HG02885 (cell line): ENCODE measurements around the gene MMP15.
"Not testable (repeated sequence)": the region's sequence is repeated elsewhere in the genome, so short reads cannot be mapped to it uniquely, and the experiment has no call there.

Experiments used
- ATAC-seq: cut with Tn5 transposase; IDR thresholded peaks from one replicate; pipeline ENCODE4 v1.9.1; 2021; ENCODE audit warnings: mild to moderate bottlenecking; ENCODE audit not compliant: unreplicated experiment, poor library complexity

Gene MMP15

DNA sequence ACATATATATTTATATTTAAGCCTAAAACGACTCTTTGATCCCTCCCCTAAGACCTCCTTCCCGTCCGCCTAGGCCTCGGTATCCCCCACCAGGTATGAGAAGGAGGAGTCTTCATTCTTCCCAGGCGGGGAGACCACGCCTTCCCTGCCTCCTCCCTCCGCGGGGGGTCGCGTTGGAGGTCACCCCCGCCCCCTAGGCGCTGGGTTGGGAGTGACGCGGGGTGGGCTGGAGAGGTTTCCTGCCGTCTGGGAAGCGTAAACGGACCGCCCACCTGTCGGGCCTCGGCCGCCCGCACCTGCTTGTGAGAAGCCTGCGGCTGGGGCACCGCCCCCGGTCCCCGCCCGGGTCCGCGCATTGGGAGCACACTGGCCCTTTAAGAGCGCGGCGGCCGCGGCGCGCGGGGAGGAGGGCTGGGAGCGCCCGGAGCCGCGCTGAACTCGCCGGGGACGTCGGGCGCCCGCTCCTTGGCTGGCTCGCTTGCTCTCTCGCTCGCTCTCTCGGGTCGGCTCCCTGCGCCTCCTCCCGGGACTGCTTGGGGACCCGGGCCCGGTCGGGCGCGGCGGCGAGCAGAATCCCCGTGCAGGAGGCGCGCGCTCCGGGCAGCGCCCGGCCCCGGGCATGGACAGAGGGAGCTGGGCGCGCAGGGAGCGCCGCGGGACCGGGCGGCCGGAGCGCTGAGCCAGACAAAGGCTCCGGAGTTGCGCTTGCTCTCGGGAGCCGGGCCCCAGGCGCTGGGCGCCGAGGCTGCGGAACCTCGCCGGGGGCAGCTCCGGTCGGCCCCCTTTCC is at the start of gene MMP15:
TSS of gene MMP15 (plus strand) at position 404 of the 788 bp plus-strand sequence. CDS start 597 bp downstream, outside the sequence.
- peak; percentile 81 for ATAC-seq

GRCh38 chr16:57976331-57976796 is 49.2 kb upstream of the MMP15 start:
- ATAC-seq, result no peak

DNA sequence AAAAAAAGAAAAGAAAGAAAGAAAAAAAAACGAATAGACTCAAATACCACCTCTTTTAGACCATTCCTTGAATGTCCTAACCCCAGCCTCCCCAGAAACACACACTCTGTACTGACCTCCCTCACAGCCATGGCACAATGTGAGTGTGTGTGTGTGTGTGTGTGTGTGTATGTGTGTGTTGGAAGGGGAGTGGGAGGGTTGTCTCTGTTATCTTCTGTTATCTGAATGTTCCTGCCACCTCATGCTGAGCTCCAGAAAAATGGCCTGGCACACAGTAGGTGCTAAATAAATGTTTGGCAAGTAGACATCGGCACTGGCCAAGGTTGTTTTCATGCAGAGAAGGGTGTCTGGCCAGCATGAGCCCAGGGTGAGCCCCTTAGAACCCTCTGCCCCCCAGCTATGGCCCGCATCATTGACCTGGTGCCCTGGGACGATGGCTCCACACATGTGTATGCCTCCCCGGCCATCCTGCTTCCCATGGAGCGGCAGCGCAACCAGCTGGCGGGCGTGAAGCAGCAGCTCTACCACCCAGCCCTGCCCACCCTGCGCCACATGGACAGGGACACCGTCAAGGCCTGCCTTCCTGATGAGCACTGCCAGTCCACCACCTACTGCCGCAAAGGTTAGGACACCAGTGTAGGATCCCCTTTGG is 48.0 kb upstream of the MMP15 start:
- no peak for ATAC-seq

DNA sequence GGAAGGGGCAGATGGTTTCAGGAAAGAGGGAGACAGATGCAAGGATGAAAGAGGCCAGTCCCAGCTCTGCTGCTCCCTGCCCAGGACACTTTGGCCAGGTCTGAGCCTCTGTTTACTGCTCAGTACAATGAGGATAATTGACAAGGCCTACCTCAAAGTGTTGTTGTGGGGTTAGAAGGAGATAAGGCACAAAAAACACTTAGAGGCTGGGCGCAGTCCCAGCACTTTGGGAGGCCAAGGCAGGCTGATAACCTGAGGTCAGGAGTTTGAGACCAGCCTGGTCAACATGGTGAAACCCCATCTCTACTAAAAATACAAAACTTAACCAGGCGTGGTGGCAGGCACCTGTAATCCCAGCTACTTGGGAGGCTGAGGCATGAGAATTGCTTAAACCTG is 47.5 kb upstream of the MMP15 start:
- not testable (repeated sequence) for ATAC-seq

DNA sequence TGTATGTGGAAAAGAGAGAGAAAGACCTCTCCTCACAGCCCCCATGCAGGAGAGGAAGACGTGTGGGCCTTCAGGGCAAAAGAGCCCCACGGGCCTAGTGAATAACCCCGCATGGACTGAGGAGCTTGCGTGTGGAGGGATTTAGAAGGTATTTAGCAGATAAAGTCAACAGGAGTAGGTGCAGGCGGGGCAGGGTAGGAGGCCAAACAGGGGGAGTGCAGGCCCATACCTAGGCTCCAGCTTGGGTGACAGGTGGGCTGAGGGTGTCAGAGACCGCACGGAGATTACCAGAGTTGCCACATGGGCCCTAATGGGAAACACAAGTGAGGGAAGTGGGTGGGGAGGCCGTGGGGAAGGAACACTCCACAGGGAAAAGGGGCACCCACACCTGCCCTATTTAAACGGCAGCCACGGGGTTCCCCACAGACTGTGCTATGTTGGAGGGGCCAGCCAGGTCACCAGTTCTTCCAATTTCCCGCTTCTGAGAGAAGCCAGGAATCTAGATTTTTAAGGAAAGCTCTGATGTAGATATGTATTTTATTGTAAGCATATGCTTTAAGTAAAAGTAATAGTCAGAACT is 46.5 kb upstream of the MMP15 start:
- ATAC-seq, result no peak

DNA sequence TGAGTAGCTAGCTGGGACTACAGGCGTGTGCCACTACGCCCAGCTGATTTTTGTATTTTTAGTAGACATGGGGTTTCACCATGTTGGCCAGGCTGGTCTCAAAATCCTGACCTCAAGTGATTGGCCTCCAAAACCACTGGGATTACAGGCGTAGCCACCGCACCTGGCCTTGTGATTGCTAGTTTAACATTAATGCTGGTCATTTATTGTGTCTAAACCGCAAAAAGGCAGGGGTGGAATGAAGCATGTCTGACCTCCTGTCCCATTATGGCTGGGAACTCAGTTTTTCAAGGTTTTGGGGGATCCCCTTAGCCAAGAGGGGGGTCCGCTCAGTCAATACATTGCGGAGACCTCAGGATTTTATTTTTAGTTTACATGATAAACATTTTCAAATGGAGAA is 43.9 kb upstream of the MMP15 start:
- no peak for ATAC-seq

- no peak for ATAC-seq
Measured at GRCh38 chr16:57982385-57982784, 43.2 kb upstream of the MMP15 start.

GRCh38 chr16:57984443-57985203 is 40.9 kb upstream of the MMP15 start:
- ATAC-seq, result peak; percentile 71

- peak; percentile 24 for ATAC-seq
Measured at GRCh38 chr16:57985204-57986181, 40.1 kb upstream of the MMP15 start.

- no peak for ATAC-seq
Measured at GRCh38 chr16:57986196-57986595, 39.4 kb upstream of the MMP15 start.

GRCh38 chr16:57987441-57988177 is 37.9 kb upstream of the MMP15 start:
- ATAC-seq, result no peak

GRCh38 chr16:57988929-57989328 is 36.6 kb upstream of the MMP15 start:
- no peak for ATAC-seq

DNA sequence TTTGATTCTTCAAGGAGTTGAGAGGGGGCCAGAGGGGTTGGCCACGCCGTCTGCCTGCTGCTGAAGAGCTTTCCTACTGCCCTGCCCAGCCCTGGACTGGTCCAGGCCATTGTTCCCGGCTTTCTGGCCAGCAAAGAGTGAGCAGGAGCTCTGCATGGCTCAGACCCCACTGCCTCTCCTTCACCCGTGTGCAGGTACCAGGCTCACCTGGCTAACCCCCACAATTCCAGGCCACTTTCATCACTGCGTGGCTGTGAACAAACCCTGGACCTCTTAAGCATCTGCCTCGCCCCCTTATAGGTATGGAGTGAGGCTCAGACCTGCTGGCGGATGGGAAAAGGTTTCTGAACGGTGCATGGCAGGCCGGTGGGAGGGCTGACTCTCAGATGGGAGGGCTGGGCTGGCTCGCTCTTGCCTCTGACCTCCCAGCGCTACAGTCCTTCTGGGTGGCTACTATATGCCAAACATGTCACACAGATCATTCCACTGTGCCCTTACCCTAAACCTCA is 33.9 kb upstream of the MMP15 start:
- ATAC-seq, result no peak

DNA sequence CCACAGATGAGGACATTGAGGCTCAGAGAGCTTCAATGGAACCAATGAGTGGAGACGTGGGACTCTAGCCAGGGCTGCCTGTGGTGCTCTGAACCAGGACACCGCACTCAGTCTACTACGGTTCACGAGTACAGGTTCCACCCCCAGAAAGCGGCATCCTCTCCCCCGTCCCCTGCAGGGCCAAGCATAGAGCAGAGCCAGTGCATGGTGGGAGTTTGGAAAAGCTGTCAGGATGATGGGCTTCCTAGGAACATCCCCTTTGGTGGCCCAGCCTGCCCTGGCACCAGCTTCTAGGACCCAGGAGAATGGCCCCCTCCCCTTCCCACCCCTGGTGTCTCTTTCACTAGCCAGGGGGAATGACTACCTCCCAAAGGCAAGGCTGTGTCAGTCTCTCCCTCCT is 33.5 kb upstream of the MMP15 start:
- no peak for ATAC-seq

GRCh38 chr16:57993438-57993837 is 32.1 kb upstream of the MMP15 start:
- ATAC-seq, result no peak

DNA sequence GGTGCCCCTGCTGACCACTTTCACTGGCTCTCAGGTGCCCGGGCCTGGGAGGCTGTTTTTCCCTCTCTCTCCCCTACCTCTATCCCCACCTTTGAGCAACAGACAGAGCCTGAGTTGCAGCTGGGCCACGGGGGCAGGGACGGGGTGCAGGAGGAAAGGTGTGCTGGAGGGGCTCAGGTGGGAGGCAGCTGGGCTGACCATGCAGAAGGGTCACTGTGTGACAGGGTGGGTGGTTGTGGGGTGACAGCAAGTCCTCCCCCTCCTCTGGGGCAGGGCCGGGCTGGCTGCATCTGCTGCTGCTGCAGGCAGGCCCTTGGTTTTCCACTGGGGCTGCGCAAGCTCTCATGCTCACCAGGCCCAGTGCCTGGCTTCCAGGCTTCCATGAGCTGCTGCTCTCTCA is 31.7 kb upstream of the MMP15 start:
- ATAC-seq, result no peak

- ATAC-seq, result no peak
Measured at GRCh38 chr16:57994361-57994760, 31.2 kb upstream of the MMP15 start.

GRCh38 chr16:57994778-57995177 is 30.8 kb upstream of the MMP15 start:
- ATAC-seq, result peak; percentile 73
